GM21737 (cell line): ENCODE measurements around the gene PCLO.
"Not testable (repeated sequence)": the region's sequence is repeated elsewhere in the genome, so short reads cannot be mapped to it uniquely, and the experiment has no call there.

Source experiments
- ATAC-seq: cut with Tn5 transposase; IDR thresholded peaks from one replicate; pipeline ENCODE4 v1.9.1; 2021; ENCODE audit warnings: mild to moderate bottlenecking, moderate library complexity; ENCODE audit not compliant: unreplicated experiment

Gene PCLO

GRCh38 chr7:82742163-82742562, 420.5 kb downstream of the PCLO start:
- no peak for ATAC-seq

GRCh38 chr7:82741493-82741892, 421.2 kb downstream of the PCLO start:
- ATAC-seq, result no peak

DNA sequence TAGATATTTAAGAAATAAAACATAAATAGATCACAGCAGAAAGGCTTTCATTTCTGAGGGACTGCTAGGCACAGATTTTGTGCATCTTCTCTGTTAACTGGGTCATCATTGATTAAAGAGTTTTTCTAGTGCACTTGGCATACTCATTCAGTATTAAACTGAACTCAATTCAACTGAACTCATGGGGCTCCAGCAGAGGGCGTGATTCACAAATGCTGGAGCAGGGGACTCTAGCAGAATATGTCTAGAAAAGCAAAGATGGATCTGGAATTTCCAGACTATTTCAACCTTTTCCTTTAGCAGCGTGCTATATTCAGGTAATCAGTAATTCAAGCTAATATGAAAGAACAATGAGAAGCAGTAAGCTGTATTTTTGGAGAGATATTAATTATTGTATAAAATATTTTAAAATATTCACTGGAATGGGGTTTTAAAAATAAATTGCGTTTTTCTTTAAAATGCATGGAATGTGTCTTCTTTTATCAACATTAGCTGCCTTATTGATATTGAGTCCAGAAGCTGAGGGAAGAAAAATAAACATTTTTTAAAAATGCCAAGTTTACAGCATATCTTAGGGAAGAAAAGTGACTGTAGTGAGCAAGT, 422.3 kb downstream of the PCLO start:
- ATAC-seq, result no peak

DNA sequence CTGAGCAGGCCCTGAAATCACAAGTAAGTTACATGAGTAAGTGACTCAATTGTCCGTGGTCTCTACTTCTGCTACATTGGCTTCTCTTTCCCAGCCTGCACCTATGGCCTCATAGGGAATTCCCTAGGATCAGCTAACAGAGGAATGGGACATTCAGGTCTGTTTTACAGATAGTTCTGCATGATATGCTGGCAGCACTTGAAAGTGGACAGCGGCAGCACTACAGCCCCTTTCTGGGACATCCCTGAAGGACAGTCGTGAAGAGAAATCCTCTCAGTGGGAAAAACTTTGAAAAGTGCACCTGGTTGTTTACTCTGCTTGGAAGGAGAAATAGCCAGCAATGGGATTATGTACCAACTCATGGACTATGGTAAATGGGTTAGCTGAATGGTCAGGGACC, 426.1 kb downstream of the PCLO start:
- no peak for ATAC-seq

DNA sequence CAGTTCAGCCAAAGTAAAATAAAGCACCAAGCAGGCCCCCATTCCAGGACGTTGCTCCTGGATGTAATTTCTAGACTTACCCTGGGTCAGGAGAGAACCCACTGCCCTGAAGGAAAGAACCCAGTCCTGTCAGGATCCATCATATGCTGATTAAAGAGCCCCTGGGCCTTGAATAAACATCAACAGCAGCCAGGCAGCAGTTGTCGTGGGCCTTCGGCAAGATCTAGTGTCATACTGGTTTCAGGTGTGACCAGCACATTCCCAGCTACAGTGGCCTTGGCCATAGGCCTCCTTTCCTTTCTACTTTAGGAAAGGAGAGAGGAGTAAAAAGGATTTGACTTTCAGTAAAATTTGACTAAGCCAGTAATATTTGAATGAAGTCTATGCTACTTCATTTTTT, 430.0 kb downstream of the PCLO start:
- no peak for ATAC-seq

- no peak for ATAC-seq
Observed at GRCh38 chr7:82729172-82730030, 433.3 kb downstream of the PCLO start.

DNA sequence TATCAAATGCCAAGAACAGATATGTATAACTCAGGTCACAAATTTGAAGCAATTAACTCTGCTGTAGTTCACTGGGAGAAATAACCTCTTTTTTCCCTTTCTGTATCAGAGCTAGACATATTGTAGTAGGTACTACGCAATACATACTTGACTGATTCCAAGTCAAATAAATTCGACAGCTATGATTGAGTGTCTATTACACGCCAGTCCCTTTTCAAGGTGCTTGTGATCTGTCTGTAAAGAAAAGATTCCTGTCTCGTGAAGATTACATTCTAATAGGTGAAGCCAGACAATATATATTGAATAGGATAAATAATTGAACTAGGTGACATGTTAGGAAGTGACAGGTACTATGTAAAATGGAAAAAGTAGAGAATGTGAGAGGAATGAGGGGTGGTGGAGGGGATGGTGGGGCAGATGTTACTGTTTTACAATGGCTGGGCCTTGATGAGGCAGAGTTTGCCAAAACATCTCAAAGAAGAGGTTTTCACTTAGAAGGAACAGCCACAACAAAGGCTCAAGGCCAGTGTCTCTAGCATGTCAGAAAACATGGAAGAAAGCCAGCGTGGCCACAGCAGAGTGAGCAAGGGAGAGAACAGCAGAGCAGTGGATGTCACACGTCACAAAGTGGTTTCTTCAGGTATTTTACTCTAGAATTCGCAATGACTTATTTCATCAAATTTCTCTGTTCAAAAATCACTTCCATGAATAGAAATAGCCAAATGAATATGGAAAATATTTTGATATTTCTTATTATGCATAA, 436.5 kb downstream of the PCLO start:
- ATAC-seq, result no peak

GRCh38 chr7:82723411-82723810, 439.3 kb downstream of the PCLO start:
- ATAC-seq, result no peak

DNA sequence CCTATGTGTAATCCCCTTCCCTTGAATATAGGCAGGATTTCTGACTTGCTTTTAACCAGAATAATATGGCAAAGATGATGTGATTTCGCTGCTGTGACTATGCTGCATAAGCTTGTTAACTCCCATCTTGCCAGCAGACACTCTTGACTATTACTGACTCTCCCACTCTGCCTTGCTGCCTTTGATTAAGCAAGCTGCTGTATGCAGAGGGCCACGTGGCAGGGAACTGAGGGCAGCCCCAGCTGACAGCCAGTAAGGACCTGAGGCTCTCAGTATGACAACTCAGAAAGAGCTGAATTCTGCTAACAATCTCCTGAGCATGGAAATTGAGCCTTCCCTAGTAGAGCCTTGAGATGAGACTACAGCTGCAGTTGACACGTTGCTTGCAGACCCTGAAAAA, 439.7 kb downstream of the PCLO start:
- ATAC-seq, result no peak

GRCh38 chr7:82715344-82715743, 447.3 kb downstream of the PCLO start:
- ATAC-seq, result no peak

DNA sequence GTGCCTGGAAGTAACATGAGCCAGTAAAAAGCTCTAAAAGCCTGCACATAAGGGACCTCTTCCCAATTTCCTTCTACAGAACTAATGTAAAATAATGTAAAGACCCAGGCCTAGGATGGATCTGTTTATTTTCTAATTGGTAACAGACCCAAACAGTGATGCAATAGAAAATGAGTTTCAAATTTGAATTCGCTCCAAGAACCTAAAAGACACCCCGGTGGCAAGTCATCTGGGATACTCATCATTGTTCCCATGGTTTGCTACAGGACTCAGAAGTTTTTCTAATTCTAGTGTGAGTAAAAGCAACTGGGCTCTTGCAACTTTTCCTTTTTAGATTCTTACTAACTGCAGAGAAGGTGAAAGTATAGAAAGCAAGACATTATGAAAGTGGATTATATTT, 447.8 kb downstream of the PCLO start:
- ATAC-seq, result no peak

DNA sequence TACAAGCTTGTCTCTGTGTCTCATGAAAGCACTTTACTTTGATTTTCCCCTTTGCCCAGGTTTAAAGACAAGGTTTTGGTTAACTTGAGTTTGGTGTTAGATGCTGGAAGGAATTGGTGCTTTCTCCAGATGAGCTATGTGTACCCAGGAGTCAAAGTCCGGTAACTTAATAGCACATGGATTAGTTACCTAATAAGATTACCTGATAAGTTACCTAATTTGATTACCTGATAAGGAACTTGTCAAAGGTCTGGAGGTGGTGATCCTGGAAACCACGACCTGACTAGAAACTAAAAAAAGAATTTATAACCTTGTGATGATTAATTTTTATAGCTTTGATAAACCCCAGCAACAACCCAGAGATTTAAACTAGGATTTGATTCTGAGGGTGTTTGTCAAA, 449.2 kb downstream of the PCLO start:
- ATAC-seq, result no peak

DNA sequence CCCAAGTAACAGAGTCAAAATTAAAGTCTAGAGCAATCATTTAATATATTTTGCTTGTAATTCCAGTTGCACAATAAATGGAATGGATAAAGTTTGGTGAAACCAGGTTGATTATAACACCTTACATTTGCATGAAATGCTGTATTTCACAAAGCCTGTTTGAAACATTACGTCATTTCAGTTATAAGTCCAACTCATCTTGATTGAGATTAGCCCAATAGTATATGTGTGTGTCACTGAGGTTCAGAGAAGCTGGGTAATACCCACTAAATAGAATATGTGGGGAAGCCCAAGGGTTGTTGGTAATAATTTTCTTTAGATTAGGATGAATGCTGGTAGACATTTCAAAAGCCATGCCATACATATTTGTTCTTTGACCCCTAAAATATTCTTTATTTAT, 456.3 kb downstream of the PCLO start:
- ATAC-seq, result not testable (repeated sequence)

DNA sequence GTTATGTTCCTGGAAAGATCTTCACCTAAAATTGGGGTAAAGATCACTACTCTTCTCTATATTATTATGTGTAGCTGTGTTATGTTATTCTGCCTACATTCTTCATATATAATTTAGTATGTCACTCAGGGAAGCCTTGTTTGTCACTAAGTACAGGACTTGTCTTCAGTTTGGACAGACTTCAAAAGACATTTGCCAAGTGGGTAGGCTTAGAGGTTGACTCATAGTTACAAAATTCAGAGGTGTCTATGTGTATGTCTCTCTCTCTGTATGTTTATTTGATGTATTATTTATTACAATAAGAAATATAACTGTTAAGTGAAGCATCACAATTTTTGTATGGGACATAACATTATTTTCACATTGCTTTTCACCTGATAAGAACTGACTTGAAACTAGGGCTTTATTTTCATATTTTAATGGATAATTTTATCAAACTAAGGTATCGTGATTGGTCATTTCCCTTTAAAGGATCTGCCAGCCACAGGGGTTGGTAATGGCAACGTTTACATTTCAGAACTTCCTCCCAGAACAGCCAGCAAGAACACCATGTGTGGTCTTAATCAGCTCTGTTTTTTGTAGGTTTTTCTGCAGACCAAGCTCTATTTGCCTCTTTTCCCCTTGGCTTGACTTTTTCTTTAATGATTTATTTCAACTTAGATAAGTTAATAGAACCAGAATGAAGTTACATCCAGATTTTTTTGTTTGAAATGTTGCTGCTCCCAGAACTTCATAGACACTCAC, 457.0 kb downstream of the PCLO start:
- ATAC-seq, result no peak

DNA sequence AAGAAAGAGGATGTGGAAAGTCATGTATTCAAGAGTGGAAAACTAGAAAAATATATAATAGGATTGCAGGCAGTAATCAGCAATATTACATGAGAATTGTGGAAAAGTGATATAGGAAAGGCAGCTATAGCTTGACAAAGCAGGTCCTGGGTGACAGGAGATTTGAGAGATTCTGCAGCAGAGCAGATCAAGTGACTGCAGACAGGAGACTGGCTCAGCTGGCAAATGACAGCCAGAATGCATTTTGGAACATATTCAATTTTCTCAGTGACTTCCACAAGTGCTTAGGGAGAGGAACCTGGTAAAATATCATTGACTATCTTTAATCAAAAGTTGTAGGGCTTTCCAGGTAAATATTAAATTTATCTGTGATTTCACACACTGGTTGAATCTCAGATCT, 458.6 kb downstream of the PCLO start:
- ATAC-seq, result no peak
